H1 (cell line): ENCODE measurements around the gene FAM241B. TPM values are rescaled to one million over a fixed set of nuclear protein-coding genes. Genes with fewer than 3 reads are reported as not detected.
A peak's percentile ranks its signal among the peaks of the same experiment; 100 is the strongest.

Source experiments
- CTCF ChIA-PET: fragments of 300-600 bp; sonication (Branson Sonifier 250); formaldehyde crosslinking; loops from one replicate; lab custom pipeline; 2021; ENCODE audit not compliant: partially characterized antibody; lab: Charles Lee
- POLR2A ChIA-PET: fragments of 300-600 bp; sonication (Branson Sonifier 250); formaldehyde crosslinking; loops from one replicate; lab custom pipeline; 2021; ENCODE audit warnings: inconsistent platforms; ENCODE audit not compliant: partially characterized antibody; lab: Charles Lee
- DNase-seq, 2 experiments: peaks; one replicate each; pipeline versions ENCODE4 v3.0.0 to v3.0.0-alpha.2; 2010 to 2022; ENCODE audit warnings: low spot score in 2 of 2, low read depth in 1 of 2, mixed read lengths in 1 of 2
- FAIRE-seq: peaks from 2 replicates; lab custom pipeline; 2011; peaks lifted over from hg19 to GRCh38; lab: Jason Lieb, UNC
- H2AFZ ChIP-seq: 2 replicates; pipeline ENCODE4 v1.8.1; 2012; ENCODE audit warnings: low read length, inconsistent platforms
- H2AK5ac ChIP-seq: 2 replicates; pipeline ENCODE4 v1.6.1; 2013; ENCODE audit warnings: low read depth, low read length
- H2BK120ac ChIP-seq: replicated peaks from 2 replicates; pipeline ENCODE3; 2013; ENCODE audit warnings: low read depth, low read length, inconsistent platforms
- H2BK12ac ChIP-seq: 2 replicates; pipeline ENCODE4 v1.6.1; 2013; ENCODE audit warnings: low read depth, low read length
- H2BK15ac ChIP-seq: 2 replicates; pipeline ENCODE4 v1.6.1; 2013; ENCODE audit warnings: low read length
- H2BK20ac ChIP-seq: 2 replicates; pipeline ENCODE4 v1.6.1; 2013; ENCODE audit warnings: low read length
- H2BK5ac ChIP-seq: 2 replicates; pipeline ENCODE4 v1.6.1; 2013; ENCODE audit warnings: low read depth, low read length
- H3K14ac ChIP-seq: 2 replicates; pipeline ENCODE4 v1.6.1; 2013; ENCODE audit warnings: inconsistent platforms; ENCODE audit not compliant: insufficient read length
- H3K18ac ChIP-seq: 2 replicates; pipeline ENCODE4 v1.6.1; 2013; ENCODE audit warnings: low read length; ENCODE audit errors: extremely low read depth
- H3K23ac ChIP-seq: 2 replicates; pipeline ENCODE4 v1.6.1; 2013; ENCODE audit warnings: inconsistent platforms; ENCODE audit not compliant: insufficient read length
- H3K23me2 ChIP-seq: 2 replicates; pipeline ENCODE4 v1.6.1; 2013; ENCODE audit warnings: low read depth, low read length
- H3K27ac ChIP-seq: 2 replicates; pipeline ENCODE4 v1.6.1; 2011; ENCODE audit warnings: low read depth, low read length, inconsistent platforms
- H3K27me3 ChIP-seq, 4 experiments: replicated peaks in 1 of 4; 1 replicate in 1 of 4; 2 replicates in 3 of 4; pipeline versions ENCODE4 v1.6.1 to v1.8.1; 2011 to 2013; ENCODE audit warnings: low read length in 3 of 4, mild to moderate bottlenecking in 3 of 4, inconsistent platforms in 2 of 4, mixed read lengths in 2 of 4, moderate library complexity in 1 of 4; ENCODE audit not compliant: control insufficient read depth in 3 of 4, insufficient read depth in 3 of 4; ENCODE audit errors: extremely low read depth in 1 of 4
- H3K36me3 ChIP-seq, 4 experiments: 2 replicates each; pipeline versions ENCODE4 v1.6.1 to v1.8.1; 2011 to 2013; ENCODE audit warnings: mild to moderate bottlenecking in 4 of 4, low read length in 3 of 4, moderate library complexity in 2 of 4, control low read depth in 1 of 4, inconsistent platforms in 1 of 4; ENCODE audit not compliant: insufficient read depth in 4 of 4, control insufficient read depth in 2 of 4
- H3K4ac ChIP-seq: replicated peaks from 2 replicates; pipeline ENCODE3; 2013; ENCODE audit warnings: low read length, low read depth, mixed read lengths, inconsistent platforms; ENCODE audit not compliant: insufficient read length
- H3K4me1 ChIP-seq, 4 experiments: replicated peaks in 1 of 4; 1 replicate in 1 of 4; 2 replicates in 3 of 4; pipeline versions ENCODE4 v1.6.1 to v1.8.1; 2011 to 2013; ENCODE audit warnings: low read length in 3 of 4, inconsistent platforms in 2 of 4, mixed read lengths in 1 of 4; ENCODE audit not compliant: insufficient read depth in 4 of 4, control insufficient read depth in 3 of 4
- H3K4me2 ChIP-seq, 2 experiments: 2 replicates each; pipeline versions ENCODE4 v1.6.1 to v1.8.1; 2011 to 2013; ENCODE audit warnings: low read depth in 2 of 2, low read length in 2 of 2, control low read depth in 1 of 2, inconsistent platforms in 1 of 2, mild to moderate bottlenecking in 1 of 2; ENCODE audit not compliant: insufficient read depth in 1 of 2
- H3K4me3 ChIP-seq, 4 experiments: fragments of 200-600, 300-600 bp in 1 of 4; sonication (generic), shearing (Covaris generic), sonication (Bioruptor Twin) in 1 of 4; 2 replicates each; pipeline versions ENCODE4 v1.5.1 to v1.8.1; 2011 to 2016; ENCODE audit warnings: low read length in 4 of 4, low read depth in 3 of 4, control low read depth in 2 of 4, inconsistent platforms in 2 of 4, mild to moderate bottlenecking in 2 of 4, mixed read lengths in 1 of 4, moderate library complexity in 1 of 4; ENCODE audit not compliant: insufficient read depth in 2 of 4; ENCODE audit errors: extremely low read depth in 1 of 4
- H3K56ac ChIP-seq: replicated peaks from 2 replicates; pipeline ENCODE3; 2013; ENCODE audit warnings: low read depth, mild to moderate bottlenecking, mixed read lengths, low read length, inconsistent platforms; ENCODE audit not compliant: insufficient read length
- H3K79me1 ChIP-seq: 2 replicates; pipeline ENCODE4 v1.6.1; 2013; ENCODE audit warnings: low read depth, low read length, control low read depth
- H3K79me2 ChIP-seq, 2 experiments: 2 replicates each; pipeline versions ENCODE4 v1.6.1 to v1.8.1; 2012 to 2013; ENCODE audit warnings: low read length in 2 of 2, mild to moderate bottlenecking in 2 of 2, inconsistent platforms in 1 of 2; ENCODE audit not compliant: insufficient read depth in 2 of 2, control insufficient read depth in 1 of 2
- H3K9ac ChIP-seq, 4 experiments: replicated peaks in 1 of 4; 1 replicate in 1 of 4; 2 replicates in 3 of 4; pipeline versions ENCODE4 v1.6.1 to v1.8.1; 2011 to 2013; ENCODE audit warnings: low read depth in 3 of 4, low read length in 3 of 4, control low read depth in 2 of 4, mild to moderate bottlenecking in 2 of 4, moderate library complexity in 2 of 4, inconsistent platforms in 1 of 4; ENCODE audit errors: extremely low read depth in 1 of 4
- H3K9me3 ChIP-seq, 2 experiments: 2 replicates each; pipeline versions ENCODE4 v1.6.1 to v1.8.1; 2012 to 2013; ENCODE audit warnings: mild to moderate bottlenecking in 2 of 2, moderate library complexity in 2 of 2, control low read depth in 1 of 2, inconsistent platforms in 1 of 2, low read depth in 1 of 2, low read length in 1 of 2, mixed read lengths in 1 of 2; ENCODE audit not compliant: insufficient read depth in 2 of 2
- H4K20me1 ChIP-seq, 2 experiments: replicated peaks in 1 of 2; 2 replicates each; pipeline versions ENCODE3 to v1.8.1; 2011 to 2013; ENCODE audit warnings: inconsistent platforms in 2 of 2, low read length in 2 of 2, mild to moderate bottlenecking in 1 of 2; ENCODE audit not compliant: insufficient read depth in 2 of 2, control insufficient read depth in 1 of 2
- H4K5ac ChIP-seq: 2 replicates; pipeline ENCODE4 v1.6.1; 2013; ENCODE audit warnings: low read length, low read depth, mixed read lengths, inconsistent platforms; ENCODE audit not compliant: insufficient read length
- H4K8ac ChIP-seq: 2 replicates; pipeline ENCODE4 v1.8.0; 2013; ENCODE audit warnings: mild to moderate bottlenecking, moderate library complexity, low read length, inconsistent platforms; ENCODE audit not compliant: insufficient read depth; ENCODE audit errors: extremely low read depth
- H4K91ac ChIP-seq: replicated peaks from 2 replicates; pipeline ENCODE3; 2013; ENCODE audit warnings: low read length, mixed read lengths, inconsistent platforms; ENCODE audit not compliant: insufficient read length
- ATF2 ChIP-seq: IDR thresholded peaks from 2 replicates; pipeline ENCODE4 v1.6.1; 2012; ENCODE audit warnings: low read length, inconsistent platforms
- CTBP2 ChIP-seq: IDR thresholded peaks from 2 replicates; pipeline ENCODE4 v1.7.0; 2011; ENCODE audit warnings: borderline replicate concordance, mild to moderate bottlenecking, moderate library complexity, mixed read lengths, low read length; ENCODE audit not compliant: insufficient read depth, insufficient read length
- EZH2 ChIP-seq: fragments of 200-600 bp; sonication (generic); IDR thresholded peaks from 2 replicates; pipeline ENCODE4 v1.7.1; 2012; ENCODE audit warnings: low read depth, mild to moderate bottlenecking, moderate library complexity, low read length, inconsistent platforms; ENCODE audit not compliant: severe bottlenecking
- NRF1 ChIP-seq: IDR thresholded peaks from 2 replicates; pipeline ENCODE4 v1.6.1; 2011; ENCODE audit warnings: mild to moderate bottlenecking, low read depth, low read length, improper control_type of control experiment
- SUZ12 ChIP-seq: fragments of 200-600 bp; sonication (generic); IDR thresholded peaks from 2 replicates; pipeline ENCODE4 v1.6.1; 2012; ENCODE audit warnings: mild to moderate bottlenecking, inconsistent platforms, low read length, moderate library complexity, mixed read lengths
- TBP ChIP-seq: IDR thresholded peaks from 2 replicates; pipeline ENCODE4 v1.6.1; 2011; ENCODE audit warnings: low read depth, low read length, improper control_type of control experiment
- ZNF274 ChIP-seq: IDR thresholded peaks from 2 replicates; pipeline ENCODE4 v1.7.0; 2012; ENCODE audit warnings: low read length, borderline replicate concordance; ENCODE audit errors: extremely low read depth
- WGBS, 2 experiments: shearing (Covaris generic) in 1 of 2; methylation state at CpG; one replicate each; pipeline versions ENCODE4 v1.1.6 to v1.1.7; 2013 to 2015; ENCODE audit warnings: low lambda C conversion rate in 2 of 2, mixed read lengths in 2 of 2, inconsistent platforms in 1 of 2, low coverage in 1 of 2, missing lambda C conversion rate in 1 of 2; ENCODE audit not compliant: insufficient replicate concordance in 2 of 2, insufficient coverage in 1 of 2, insufficient read length in 1 of 2; ENCODE audit errors: extremely low coverage in 1 of 2, missing lambda C conversion rate in 1 of 2; 5-methylcytosine and 5-hydroxymethylcytosine counted together
- polyA plus RNA-seq, 7 experiments: library from polyadenylated mRNA; depleted of rRNA in 3 of 7; stranded (reverse) in 5 of 7; unstranded in 2 of 7; fragments of >200 nt in 5 of 7; fragments of 200-250 nt in 2 of 7; gene quantifications; 1 replicate in 5 of 7; 2 replicates in 1 of 7; 4 replicates in 1 of 7; pipeline versions ENCODE4 v1.2.1 to v1.2.3, GENCODE V29; 2011 to 2013; ENCODE audit warnings: missing spikeins in 2 of 7, mixed read lengths in 2 of 7
- total RNA-seq: library from RNA; stranded (reverse); fragmentation: NEBNext Ultra II Directional; extraction: Animal tissue kit (Norgen Biotek cat#: 25700); gene quantifications from 2 replicates; pipeline ENCODE4 v1.2.1, GENCODE V29; 2021
- TF ChIP-seq, protein P1 (sequence below), 3 experiments: IDR thresholded peaks; 1 replicate in 2 of 3; 2 replicates in 1 of 3; pipeline versions ENCODE4 v1.5.1 to v1.6.1; 2011; ENCODE audit warnings: low read length in 3 of 3, mild to moderate bottlenecking in 3 of 3, inconsistent platforms in 2 of 3, low read depth in 1 of 3, moderate library complexity in 1 of 3; ENCODE audit not compliant: insufficient read depth in 1 of 3; ENCODE audit errors: control extremely low read depth in 1 of 3

The FAM241B gene
- total and polyA plus RNA-seq, 2 of the 8 experiments (the other 6 are each of a cell fraction or from before 2014, with no cell fraction given), result 19.3 to 30.1 TPM

DNA sequence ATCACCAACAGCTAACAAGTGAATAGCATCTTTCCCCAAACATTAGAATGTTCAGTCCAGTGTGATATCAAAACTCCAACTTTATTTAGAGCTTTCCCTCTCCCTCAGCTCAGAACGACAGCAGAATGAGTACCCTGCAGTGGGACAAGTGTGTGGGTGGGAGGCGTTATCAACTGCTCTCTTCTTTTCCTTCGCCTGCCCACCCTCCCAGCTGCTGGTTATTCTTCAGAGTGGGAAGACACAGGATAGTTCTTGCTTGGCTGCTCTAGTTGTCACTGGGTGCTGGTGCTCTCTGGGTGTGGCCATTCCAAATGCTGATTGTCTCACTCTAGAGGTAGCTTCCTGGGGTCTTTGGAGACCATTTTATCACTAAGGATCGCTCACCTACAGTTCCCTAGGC lies 13.7 kb upstream of the FAM241B start:
- Histone ChIP-seq H4K5ac (no peak overlapping the region), H3K4me3 (no peak overlapping the region), H3K56ac (no peak overlapping the region), H2BK12ac (peak overlapping the region; percentile 13; the same call in 1 of the 2 replicates), H2BK5ac (no peak overlapping the region), H3K18ac (no peak overlapping the region), H4K8ac (no peak overlapping the region), H3K79me2 (no peaks in the 10 kb centered on the region), H3K4ac (no peak overlapping the region), H4K91ac (no peak overlapping the region), H3K9ac (no peak overlapping the region), H3K79me1 (no peaks in the 10 kb centered on the region), H2BK120ac (no peak overlapping the region), H3K27me3 (0 out of 7 replicates have a peak, but pooled peaks cover 0 to 2% (median 0%) of the 10 kb centered on the region in 4 experiments), H3K27ac (no peak overlapping the region), H3K36me3 (no peaks in the 10 kb centered on the region), H3K4me2 (no peak overlapping the region), H2AK5ac (no peak overlapping the region), H3K9me3 (peaks cover 4 to 9% of the 10 kb centered on the region in 2 experiments; a peak in 2 of 4 replicates), H2AFZ (no peak overlapping the region), H4K20me1 (no peaks in the 10 kb centered on the region), H3K23ac (no peak overlapping the region), H2BK20ac (no peak overlapping the region), H3K4me1 (no peaks in the 10 kb centered on the region), H2BK15ac (no peak overlapping the region), H3K14ac (no peak overlapping the region), H3K23me2 (no peaks in the 10 kb centered on the region)
- ChIA-PET CTCF (interaction anchor here (0.9 to 5.2 kb wide), 5 partner anchors 8 to 101 kb away, joined by 3 to 30 read pairs (median 10); no protein-coding TSS in a partner anchor), POLR2A (interaction anchor here (0.9 kb wide), 1 partner anchor 18 kb away, joined by 3 read pairs; no protein-coding TSS in a partner anchor)
- FAIRE-seq (no peak), DNase-seq (no peak)
- WGBS, 2 experiments, result 76% methylated on average over 4 of the region's 4 CpGs; no CpG with 5 or more reads in 1 of the 2 experiments
- TF ChIP-seq TBP (no peak), ZNF274 (no peak), SUZ12 (no peak), EZH2 (no peak), CTBP2 (no peak), NRF1 (no peak), ATF2 (no peak)
- TF ChIP-seq, protein P1, sequence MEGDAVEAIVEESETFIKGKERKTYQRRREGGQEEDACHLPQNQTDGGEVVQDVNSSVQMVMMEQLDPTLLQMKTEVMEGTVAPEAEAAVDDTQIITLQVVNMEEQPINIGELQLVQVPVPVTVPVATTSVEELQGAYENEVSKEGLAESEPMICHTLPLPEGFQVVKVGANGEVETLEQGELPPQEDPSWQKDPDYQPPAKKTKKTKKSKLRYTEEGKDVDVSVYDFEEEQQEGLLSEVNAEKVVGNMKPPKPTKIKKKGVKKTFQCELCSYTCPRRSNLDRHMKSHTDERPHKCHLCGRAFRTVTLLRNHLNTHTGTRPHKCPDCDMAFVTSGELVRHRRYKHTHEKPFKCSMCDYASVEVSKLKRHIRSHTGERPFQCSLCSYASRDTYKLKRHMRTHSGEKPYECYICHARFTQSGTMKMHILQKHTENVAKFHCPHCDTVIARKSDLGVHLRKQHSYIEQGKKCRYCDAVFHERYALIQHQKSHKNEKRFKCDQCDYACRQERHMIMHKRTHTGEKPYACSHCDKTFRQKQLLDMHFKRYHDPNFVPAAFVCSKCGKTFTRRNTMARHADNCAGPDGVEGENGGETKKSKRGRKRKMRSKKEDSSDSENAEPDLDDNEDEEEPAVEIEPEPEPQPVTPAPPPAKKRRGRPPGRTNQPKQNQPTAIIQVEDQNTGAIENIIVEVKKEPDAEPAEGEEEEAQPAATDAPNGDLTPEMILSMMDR (IDR thresholded peaks at IDR 0.05; ENCODE audit: control extremely low read depth in 1 of 3, insufficient read depth in 1 of 3, low read depth in 1 of 3, low read length in 3 of 3), result no peak
